ENCODE results near the gene SFXN5. TPM values are rescaled to one million over a fixed set of nuclear protein-coding genes. Genes with fewer than 3 reads are reported as not detected.

SFXN5 gene
- total RNA-seq, 2 experiments from 2014 or later, result 17.9 to 18.1 TPM

DNA sequence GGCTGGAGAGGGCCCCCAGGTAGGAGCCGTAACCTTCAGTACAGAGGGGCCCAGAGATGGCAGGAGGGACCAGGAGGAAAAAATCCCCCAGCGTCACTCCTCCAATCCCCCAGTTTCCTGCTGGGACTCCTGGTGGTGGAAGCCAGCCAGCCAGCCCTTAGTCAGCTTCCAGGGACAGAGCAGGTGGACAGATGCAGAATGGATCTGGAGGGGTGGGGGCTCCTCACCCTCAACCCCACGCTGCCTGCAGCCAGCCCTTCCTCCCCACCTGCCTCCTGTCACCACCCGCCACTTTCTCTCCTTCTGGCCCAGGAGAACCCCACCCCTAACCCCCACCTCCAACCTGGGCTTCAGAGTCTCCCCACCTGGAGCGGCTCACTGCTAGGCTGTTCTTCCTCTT is 133.1 kb downstream of the SFXN5 start:
- POLR2A ChIA-PET, result no interaction called here
- CTCF ChIA-PET, result interaction anchor here (0.9 kb wide), 1 partner anchor 46 kb away, joined by 3 read pairs; no protein-coding TSS in a partner anchor

DNA sequence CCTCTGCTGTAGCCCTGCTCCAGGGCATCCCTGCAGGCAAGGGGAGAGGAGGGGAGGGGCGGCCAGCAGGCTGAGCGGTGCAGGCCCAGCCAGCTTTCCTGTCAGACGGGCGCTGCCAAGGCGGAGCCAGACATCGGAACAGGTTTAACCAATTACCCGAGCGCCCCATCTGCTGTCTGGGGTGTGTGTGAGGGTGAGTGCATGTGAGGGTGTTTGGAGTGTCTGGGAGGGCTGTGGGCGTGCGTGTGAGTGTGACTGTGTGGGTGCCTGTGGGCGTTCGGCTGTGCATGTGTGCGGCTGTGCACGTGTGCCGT is 134.2 kb downstream of the SFXN5 start:
- CTCF ChIA-PET, result no interaction called here
- POLR2A ChIA-PET, result no interaction called here

DNA sequence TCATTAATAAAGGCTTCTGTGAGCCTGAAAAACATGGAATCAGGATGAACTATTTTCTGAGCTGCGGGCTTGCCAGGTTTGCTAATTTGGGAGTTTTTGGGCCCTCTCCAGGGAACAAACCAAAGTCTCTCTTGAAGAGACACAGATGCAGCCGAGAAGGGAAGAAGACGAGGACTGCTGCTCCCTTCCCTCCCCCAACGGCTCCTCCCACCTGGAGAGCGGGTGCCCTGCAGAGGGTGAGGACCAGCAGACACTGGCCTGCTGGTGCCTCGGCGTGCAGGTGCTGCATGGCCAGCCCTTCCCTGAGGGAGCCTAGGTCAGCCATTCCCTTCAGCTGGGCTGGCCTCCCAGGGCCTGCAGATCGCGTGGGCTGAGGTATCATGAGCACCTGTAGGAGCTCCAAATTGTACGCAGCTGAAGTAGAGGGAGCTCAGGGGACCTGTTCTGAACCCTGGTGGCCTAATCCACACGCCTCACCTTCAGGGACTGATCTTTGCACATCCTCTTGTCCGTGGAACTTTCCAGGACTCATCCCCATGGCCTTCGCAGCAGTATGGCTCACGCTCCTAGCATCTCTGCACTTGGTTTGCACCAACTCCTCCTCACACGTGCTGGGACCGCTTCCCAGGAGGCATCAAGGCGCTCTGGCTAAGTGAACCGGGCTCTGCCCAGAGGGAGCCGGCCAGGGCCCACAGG is 134.7 kb downstream of the SFXN5 start:
- POLR2A ChIA-PET, result no interaction called here
- CTCF ChIA-PET, result no interaction called here

DNA sequence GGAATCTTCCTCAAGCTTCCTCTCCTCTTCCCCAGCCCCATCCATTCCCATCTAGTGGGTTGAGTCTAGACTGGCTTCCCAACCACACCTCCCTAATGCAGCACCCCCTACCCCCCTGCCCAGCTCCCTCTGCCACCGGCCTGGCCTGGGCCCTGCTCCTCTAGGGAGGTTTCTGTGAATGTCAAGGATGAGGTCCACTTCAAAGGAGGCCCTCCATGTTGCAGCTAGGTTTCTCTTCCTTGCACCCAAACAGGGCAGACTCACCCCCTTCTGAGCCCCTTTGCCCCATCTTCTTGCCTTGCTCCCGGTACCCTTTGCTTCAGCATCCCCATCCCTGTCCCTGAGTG is 135.9 kb downstream of the SFXN5 start:
- CTCF ChIA-PET, result no interaction called here

DNA sequence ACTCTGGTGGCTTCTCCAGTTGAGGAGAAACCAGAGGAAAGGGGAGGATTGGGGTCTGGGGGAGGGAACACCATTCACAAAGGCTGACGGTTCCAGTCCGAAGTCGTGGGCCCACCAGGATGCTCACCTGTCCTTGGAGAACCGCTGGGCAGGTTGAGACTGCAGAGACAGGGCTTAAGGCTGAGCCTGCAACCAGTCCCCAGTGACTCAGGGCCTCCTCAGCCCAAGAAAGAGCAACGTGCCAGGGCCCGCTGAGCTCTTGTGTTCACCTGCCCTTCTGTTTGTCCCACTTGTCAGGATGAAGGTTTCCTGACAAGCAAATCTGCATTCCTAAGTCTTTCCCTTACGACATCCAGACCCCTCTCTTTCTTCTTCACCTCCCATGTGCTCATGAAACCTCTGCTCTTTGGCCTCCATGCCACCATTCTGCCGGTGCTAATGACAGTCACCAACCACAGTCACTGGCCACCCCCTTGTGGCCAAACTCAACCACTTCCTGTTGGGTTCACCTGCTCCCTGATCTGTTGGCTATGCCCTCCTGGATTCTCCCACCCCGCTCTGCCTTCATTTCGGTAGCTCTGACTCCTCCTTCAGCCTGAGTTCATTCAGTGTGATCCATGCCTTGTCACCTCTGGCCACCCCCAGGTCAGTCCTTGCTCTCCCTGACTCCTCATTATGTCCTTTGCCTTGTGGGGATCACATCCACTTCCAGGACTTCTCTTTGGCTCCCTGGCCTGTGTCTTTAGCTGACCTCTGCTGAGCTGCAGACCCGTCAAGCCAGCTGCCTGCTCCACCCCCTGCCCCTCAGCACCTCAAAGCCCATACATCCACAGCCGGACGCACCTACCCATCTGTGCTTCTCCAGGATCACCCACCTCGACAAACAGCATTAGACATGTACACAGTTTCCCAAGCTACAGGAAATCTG is 136.6 kb downstream of the SFXN5 start:
- POLR2A ChIA-PET, result no interaction called here

More for the DNA sequence above, 135.9 kb downstream of the SFXN5 start:
- POLR2A ChIA-PET, result no interaction called here

DNA sequence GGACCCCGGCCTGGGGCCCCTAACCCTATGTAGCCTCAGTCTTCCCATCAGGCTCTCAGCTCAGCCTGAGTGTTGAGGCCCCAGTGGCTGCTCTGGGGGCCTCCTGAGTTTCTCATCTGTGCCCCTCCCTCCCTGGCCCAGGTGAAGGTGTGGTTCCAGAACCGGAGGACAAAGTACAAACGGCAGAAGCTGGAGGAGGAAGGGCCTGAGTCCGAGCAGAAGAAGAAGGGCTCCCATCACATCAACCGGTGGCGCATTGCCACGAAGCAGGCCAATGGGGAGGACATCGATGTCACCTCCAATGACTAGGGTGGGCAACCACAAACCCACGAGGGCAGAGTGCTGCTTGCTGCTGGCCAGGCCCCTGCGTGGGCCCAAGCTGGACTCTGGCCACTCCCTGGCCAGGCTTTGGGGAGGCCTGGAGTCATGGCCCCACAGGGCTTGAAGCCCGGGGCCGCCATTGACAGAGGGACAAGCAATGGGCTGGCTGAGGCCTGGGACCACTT is 137.8 kb downstream of the SFXN5 start:
- CTCF ChIA-PET, result no interaction called here
- POLR2A ChIA-PET, result no interaction called here

More for the DNA sequence above, 136.6 kb downstream of the SFXN5 start:
- CTCF ChIA-PET, result no interaction called here

DNA sequence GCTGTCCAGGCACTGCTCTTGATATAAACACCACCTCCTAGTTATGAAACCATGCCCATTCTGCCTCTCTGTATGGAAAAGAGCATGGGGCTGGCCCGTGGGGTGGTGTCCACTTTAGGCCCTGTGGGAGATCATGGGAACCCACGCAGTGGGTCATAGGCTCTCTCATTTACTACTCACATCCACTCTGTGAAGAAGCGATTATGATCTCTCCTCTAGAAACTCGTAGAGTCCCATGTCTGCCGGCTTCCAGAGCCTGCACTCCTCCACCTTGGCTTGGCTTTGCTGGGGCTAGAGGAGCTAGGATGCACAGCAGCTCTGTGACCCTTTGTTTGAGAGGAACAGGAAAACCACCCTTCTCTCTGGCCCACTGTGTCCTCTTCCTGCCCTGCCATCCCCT is 138.3 kb downstream of the SFXN5 start:
- POLR2A ChIA-PET, result interaction anchor here (0.6 kb wide), 1 partner anchor 23 kb away, joined by 3 read pairs; no protein-coding TSS in a partner anchor
- CTCF ChIA-PET, result interaction anchor here (0.6 to 1.2 kb wide), 2 partner anchors 244 to 724 kb away, joined by 3 to 4 read pairs; no protein-coding TSS in a partner anchor

DNA sequence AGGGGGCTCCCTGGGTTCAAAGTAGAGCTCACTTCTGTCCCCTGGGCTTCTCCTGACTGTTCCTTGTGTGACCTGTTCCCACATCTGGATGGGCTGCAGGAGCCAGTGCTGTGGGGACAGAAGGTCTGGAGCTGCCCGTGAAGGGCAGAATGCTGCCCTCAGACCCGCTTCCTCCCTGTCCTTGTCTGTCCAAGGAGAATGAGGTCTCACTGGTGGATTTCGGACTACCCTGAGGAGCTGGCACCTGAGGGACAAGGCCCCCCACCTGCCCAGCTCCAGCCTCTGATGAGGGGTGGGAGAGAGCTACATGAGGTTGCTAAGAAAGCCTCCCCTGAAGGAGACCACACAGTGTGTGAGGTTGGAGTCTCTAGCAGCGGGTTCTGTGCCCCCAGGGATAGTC is 138.7 kb downstream of the SFXN5 start:
- ChIA-PET POLR2A (interaction anchor here (0.6 kb wide), 1 partner anchor 23 kb away, joined by 3 read pairs; no protein-coding TSS in a partner anchor), CTCF (interaction anchor here (0.6 to 1.2 kb wide), 2 partner anchors 244 to 723 kb away, joined by 3 to 4 read pairs; no protein-coding TSS in a partner anchor)

DNA sequence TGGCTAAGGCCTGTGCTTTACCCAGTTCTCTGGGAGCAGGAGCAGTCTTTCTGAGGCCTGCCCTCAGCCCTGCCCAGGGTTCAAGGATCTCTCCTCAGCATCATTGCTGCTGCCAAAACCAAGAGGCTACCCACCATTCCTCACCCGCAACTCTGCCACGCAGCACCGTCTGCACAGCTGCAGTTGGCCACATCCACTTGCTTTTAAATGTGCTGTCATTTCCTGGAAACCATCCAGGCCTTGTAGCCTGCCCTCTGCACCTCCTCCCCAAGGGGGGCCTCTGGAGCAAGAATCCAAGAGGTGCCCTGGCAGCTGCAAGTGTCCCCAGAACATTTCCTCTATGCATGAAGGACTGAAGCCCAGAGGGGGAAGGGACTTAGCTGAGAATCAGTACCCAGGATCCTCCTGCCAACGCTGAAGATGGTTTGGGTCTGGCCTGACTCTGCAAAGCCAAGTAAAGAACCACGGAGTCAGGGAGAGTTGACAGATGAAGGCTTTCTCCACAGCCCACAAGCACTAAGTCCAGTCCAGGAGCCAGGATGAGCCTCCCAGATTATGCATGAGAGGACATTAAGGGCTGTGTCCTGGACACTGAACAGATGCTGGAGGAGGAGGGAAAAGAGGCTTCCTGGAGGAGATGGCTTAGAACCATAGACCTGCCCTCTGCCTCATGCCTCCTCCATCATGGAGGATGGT is 139.3 kb downstream of the SFXN5 start:
- ChIA-PET POLR2A (no interaction called here), CTCF (interaction anchor here (1.2 kb wide), 1 partner anchor 245 kb away, joined by 3 read pairs; no protein-coding TSS in a partner anchor)

DNA sequence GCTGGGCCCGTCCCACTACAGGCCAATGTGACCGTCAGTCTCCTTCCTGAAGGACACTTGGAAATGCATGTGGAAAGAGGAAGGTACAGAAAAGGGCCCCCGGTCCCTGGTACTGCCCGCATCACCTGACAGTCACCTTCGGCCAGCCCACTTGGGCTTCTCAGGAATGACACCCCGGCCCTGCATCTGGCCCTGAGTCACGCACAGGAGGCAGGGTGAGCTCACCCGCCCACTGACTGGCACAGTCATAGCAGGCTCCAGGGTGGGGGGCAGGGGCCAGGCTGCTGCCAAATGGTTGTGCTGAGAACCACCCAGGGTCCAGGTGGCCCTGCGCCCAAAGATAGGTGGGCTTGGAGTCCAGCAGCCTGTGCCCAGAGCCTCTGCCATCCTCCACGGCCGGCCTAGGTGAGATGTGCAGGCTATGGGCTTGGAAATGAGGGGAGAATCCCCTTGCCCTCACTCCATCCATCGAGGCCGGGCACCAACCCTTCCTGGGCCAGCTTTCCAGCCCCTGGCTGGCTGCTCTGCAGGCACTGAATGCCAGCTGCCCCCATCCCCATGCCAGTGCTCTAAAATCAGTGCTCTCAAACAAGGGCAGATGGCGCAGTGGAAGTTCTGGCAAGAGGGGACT is 140.1 kb downstream of the SFXN5 start:
- POLR2A ChIA-PET, result no interaction called here
- CTCF ChIA-PET, result no interaction called here

DNA sequence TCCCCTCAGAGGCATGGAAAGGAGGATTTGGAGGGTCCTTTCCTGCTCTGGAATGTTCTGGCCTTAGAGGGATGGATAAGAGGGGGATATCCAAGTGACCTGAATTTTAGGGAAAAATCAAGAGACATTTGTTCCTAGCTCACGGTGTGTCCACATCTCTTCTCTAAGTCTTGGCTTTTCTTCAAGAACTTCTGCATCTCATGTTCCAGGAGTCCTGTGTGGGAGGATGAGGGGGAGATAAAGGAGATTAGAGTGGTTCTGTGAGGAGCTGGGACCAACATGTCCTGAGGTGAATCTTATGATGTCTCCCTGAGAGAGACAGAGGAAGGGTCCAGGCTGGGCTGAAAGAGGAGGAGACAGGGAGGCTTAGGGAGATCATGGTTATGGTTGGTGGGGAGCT is 142.5 kb downstream of the SFXN5 start:
- POLR2A ChIA-PET, result no interaction called here
- CTCF ChIA-PET, result interaction anchor here (1.5 kb wide), 1 partner anchor 248 kb away, joined by 4 read pairs; no protein-coding TSS in a partner anchor

DNA sequence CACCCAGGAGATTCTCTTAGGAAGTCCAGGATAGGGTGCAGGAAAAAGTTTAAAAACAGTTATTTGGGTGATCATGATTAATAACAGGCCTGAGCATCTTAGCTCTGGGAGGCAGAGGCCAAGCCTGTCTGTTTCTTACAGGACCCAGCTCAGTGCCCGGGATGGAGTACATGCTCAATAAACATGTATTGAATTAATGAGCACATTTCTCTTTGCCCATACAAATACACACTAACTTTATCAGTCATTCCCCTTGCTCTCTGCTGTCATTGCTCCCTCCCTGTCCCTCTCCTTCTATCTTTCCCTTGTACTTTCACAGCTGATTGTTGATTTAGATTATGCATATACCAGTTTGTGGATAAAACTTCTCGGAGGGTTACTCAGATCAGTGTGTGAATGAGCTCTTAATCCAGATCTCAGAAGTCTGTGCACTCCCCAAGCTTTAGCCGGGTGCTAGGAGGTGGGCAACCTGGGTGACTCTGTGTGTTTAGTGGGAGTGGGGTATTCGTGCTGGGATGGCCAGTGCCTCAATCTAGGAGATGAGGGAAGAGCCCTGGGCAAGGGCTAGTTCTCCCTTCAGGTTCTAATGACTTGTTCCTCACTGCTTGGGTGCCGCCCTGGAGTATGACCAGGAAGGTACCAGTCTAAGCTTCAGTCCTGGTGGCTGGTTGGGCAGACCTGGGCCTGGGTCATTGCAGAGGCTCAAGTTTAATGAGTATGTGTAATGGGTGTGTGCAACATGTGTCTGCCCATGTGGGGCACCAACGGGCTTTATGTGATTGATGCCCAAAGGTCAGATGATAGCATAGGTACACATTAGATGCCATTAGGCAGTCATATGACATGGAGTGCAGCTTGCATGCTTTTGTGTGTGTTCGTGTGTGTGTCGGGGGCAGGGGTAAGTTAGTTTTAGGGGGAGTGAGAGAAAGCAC is 143.6 kb downstream of the SFXN5 start:
- CTCF ChIA-PET, result interaction anchor here (1.5 to 1.6 kb wide), 2 partner anchors 35 to 249 kb away, joined by 4 to 5 read pairs; no protein-coding TSS in a partner anchor
- POLR2A ChIA-PET, result no interaction called here

DNA sequence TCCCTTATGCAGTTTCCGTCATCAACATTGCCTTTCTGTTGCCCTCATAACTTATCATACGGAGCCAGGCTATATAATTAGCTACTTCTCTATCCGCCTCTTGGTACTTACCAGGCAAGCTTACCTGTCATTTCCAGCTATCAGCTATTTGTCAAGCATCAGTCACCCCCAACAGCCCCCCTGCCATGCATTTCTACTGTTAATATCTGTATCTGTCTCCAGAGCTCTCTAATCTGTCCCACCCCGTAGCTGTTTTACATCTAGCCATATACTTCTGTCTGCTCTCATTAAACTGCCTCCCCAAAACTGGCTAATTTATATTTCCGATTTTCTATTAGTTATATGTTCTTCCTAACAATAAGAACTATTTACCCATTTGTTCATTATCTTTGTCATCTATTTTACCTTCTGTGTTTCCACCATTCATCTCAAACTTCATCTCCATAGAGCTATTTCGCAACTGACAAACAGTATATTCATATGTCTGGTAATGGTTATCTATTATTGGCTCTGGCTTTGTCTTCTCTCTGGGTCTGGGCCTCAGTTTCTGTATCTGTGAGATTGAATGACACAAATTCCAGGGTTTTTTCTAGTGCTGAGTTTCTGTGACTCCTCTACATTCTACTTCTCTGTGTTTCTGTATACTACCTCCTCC is 144.6 kb downstream of the SFXN5 start:
- CTCF ChIA-PET, result interaction anchor here (0.9 to 1.6 kb wide), 3 partner anchors 9 to 39 kb away, joined by 3 to 5 read pairs (median 4); partner anchors contain the start of genes EMX1 and SPR
- POLR2A ChIA-PET, result no interaction called here

DNA sequence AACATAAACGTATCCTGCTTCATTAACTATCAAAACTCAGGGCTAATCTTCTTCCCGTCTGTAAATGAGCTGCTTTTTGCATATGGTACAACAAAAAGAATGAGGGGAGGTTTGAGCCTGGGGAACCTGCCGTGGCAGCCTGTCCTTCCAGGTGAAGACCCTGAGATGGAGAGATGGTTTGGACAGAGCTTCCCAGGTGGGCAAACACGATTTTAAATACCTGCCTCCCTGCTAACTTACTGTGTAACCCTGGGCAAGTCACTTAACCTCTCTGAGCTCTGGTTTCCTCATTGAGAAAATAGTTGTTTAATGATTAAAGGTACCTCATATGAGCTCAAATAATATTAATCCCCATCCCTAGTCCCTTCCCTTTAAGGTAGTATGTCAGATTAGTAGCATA is 145.1 kb downstream of the SFXN5 start:
- POLR2A ChIA-PET, result no interaction called here
- CTCF ChIA-PET, result interaction anchor here (0.6 to 1.7 kb wide), 5 partner anchors 8 to 59 kb away, joined by 3 to 5 read pairs (median 4); partner anchors contain the start of genes EMX1 and SPR

DNA sequence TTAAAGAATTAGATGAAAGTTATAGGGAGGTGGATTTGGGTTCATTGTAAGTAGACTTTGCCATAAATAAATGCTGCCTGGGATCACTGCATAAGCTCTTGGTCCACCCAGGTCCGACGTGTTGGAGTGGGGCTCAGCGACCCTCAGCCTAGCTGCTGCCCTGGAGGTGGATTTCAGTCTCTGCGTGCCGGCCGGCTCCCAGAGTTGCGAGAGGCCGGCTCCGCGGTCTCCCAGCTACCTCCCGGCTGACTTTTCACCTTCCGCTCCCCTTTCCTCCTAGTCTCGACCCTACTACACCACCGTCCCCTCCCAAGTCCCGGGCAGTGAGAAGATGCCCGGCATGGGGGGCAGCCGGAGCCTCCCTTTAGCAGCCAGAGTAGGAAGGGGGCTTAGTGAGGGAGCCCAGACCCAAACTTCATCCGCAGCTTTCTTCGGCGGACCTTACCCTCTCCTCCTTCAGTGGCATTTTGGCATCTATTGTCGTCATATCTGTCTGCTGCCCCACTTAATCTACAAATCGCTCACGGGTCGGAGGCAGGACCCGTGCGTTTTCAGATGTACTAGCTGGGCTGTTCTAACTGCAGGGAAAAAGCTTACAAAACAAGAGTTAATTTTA is 146.1 kb downstream of the SFXN5 start:
- ChIA-PET POLR2A (interaction anchor here (0.5 kb wide), 1 partner anchor 153 kb away, joined by 5 read pairs; no protein-coding TSS in a partner anchor), CTCF (interaction anchor here (1.7 kb wide), 1 partner anchor 30 kb away, joined by 4 read pairs; no protein-coding TSS in a partner anchor)

DNA sequence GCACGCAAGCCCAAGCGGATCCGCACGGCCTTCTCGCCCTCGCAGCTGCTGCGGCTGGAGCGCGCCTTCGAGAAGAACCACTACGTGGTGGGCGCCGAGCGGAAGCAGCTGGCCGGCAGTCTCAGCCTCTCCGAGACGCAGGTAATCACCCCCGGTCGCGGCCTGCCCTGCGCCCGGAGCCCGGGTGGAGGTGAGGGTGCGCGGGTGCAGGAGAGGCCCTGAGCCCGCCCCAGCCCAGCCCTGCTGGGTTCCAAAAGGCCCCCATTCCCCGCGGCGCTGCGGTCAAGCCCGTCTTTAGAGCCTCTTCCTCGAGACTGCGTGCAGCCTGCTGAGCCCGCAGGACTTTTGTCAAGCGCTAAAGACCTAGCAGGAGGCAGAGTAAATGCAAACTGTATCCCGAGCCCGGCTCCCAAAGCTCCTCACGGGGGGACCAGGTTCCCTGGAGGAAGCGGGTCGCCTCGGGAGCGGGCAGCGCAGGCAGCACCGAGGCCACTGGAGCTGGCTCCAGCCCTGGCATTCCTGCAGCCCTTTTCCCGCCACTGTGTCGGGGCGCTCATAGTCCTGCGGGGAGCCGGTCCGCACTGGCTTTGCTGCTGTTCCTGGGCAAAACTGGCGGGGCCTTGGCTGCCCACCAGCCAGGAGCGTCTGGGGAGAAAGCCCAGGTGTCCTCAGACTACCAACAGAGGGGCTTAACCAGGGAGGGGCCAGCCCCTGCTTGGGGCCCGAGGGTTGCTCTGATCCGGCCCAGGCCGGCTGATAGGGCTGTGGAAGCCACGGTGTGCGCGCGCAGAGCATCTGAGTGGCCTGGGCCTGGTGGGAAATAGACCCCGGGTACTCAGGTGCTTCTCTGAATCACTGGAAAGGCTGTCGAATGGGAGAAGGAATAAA is 146.9 kb downstream of the SFXN5 start:
- CTCF ChIA-PET, result interaction anchor here (1.7 kb wide), 1 partner anchor 30 kb away, joined by 4 read pairs; no protein-coding TSS in a partner anchor

More for the DNA sequence above, 146.9 kb downstream of the SFXN5 start:
- POLR2A ChIA-PET, result interaction anchor here (0.5 kb wide), 1 partner anchor 152 kb away, joined by 5 read pairs; no protein-coding TSS in a partner anchor

All from activated CD8-positive, alpha-beta memory T cell treated with anti-CD3 and anti-CD28 coated beads for 36 hours (primary cell).